Adrenal gland (tissue), 5 donors: ENCODE data around the gene NOSTRIN.

Source experiments
- CTCF ChIP-seq, 6 experiments: fragments of 450-650 bp in 4 of 6; fragments of 200-600 bp in 2 of 6; sonication (generic) in 1 of 6; IDR thresholded peaks; 1 replicate in 5 of 6; 2 replicates in 1 of 6; pipeline versions ENCODE4 v1.5.1 to v1.8.0; 2016 to 2021; ENCODE audit warnings: antibody characterized with exemption in 6 of 6, mild to moderate bottlenecking in 2 of 6, moderate library complexity in 1 of 6
- POLR2A ChIP-seq, 2 donors: fragments of 450-650 bp; IDR thresholded peaks; one replicate each; pipeline ENCODE4 v1.6.1; 2017; ENCODE audit warnings: antibody characterized with exemption in 2 of 2, mild to moderate bottlenecking in 2 of 2, moderate library complexity in 1 of 2
- donor health status: DM: no; HTN: no; CAD: no.

GRCh38 chr2:168798888-168799410 is 3.5 kb upstream of the NOSTRIN start:
- TF ChIP-seq POLR2A (IDR thresholded peaks at IDR 0.05) (no peak), CTCF (IDR thresholded peaks at IDR 0.05) (no peak)
